Adrenal gland (tissue), 5 donors: ENCODE measurements around the gene AP1B1.

Source experiments
- POLR2A ChIP-seq, 2 donors: fragments of 450-650 bp; IDR thresholded peaks; one replicate each; pipeline ENCODE4 v1.6.1; 2017; ENCODE audit warnings: antibody characterized with exemption in 2 of 2, mild to moderate bottlenecking in 2 of 2, moderate library complexity in 1 of 2
- TF ChIP-seq, protein P1 (sequence below), 6 experiments: fragments of 450-650 bp in 4 of 6; fragments of 200-600 bp in 2 of 6; sonication (generic) in 1 of 6; IDR thresholded peaks; 1 replicate in 5 of 6; 2 replicates in 1 of 6; pipeline versions ENCODE4 v1.5.1 to v1.8.0; 2016 to 2021; ENCODE audit warnings: antibody characterized with exemption in 6 of 6, mild to moderate bottlenecking in 2 of 6, moderate library complexity in 1 of 6
- donor health status: DM: no; HTN: no; CAD: no.

- TF ChIP-seq, protein P1, sequence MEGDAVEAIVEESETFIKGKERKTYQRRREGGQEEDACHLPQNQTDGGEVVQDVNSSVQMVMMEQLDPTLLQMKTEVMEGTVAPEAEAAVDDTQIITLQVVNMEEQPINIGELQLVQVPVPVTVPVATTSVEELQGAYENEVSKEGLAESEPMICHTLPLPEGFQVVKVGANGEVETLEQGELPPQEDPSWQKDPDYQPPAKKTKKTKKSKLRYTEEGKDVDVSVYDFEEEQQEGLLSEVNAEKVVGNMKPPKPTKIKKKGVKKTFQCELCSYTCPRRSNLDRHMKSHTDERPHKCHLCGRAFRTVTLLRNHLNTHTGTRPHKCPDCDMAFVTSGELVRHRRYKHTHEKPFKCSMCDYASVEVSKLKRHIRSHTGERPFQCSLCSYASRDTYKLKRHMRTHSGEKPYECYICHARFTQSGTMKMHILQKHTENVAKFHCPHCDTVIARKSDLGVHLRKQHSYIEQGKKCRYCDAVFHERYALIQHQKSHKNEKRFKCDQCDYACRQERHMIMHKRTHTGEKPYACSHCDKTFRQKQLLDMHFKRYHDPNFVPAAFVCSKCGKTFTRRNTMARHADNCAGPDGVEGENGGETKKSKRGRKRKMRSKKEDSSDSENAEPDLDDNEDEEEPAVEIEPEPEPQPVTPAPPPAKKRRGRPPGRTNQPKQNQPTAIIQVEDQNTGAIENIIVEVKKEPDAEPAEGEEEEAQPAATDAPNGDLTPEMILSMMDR (IDR thresholded peaks at IDR 0.05): no peak
- no peak for TF ChIP-seq POLR2A (IDR thresholded peaks at IDR 0.05)
These were observed 97.2 kb downstream of the AP1B1 start for GRCh38 chr22:29291215-29291614.
